HuH-7.5 (cell line): ENCODE measurements around the gene NCKAP5L.
"Not testable (repeated sequence)": the region's sequence is repeated elsewhere in the genome, so short reads cannot be mapped to it uniquely, and the experiment has no call there.

Experiments
- DNase-seq: peaks from one replicate; pipeline ENCODE4 v3.0.0; 2011; ENCODE audit warnings: low spot score

NCKAP5L gene

GRCh38 chr12:49800421-49801140, 27.6 kb downstream of the NCKAP5L start:
- DNase-seq: no peak

GRCh38 chr12:49798934-49799333, 29.3 kb downstream of the NCKAP5L start:
- no peak for DNase-seq

- DNase-seq: no peak
These were observed 30.0 kb downstream of the NCKAP5L start for GRCh38 chr12:49798248-49798647.

GRCh38 chr12:49797449-49797776, 30.8 kb downstream of the NCKAP5L start:
- no peak for DNase-seq

GRCh38 chr12:49796606-49797448, 31.4 kb downstream of the NCKAP5L start:
- DNase-seq: no peak

- no peak for DNase-seq
These were observed 32.1 kb downstream of the NCKAP5L start for GRCh38 chr12:49796155-49796554.

- no peak for DNase-seq
These were observed 32.5 kb downstream of the NCKAP5L start for GRCh38 chr12:49795654-49796105.

GRCh38 chr12:49794811-49795653, 33.2 kb downstream of the NCKAP5L start:
- DNase-seq: no peak

GRCh38 chr12:49794021-49794420, 34.2 kb downstream of the NCKAP5L start:
- DNase-seq: no peak

- no peak for DNase-seq
These were observed 34.6 kb downstream of the NCKAP5L start for GRCh38 chr12:49793620-49794019.

GRCh38 chr12:49792976-49793580, 35.1 kb downstream of the NCKAP5L start:
- DNase-seq: no peak

GRCh38 chr12:49792181-49792970, 35.8 kb downstream of the NCKAP5L start:
- DNase-seq: no peak

- no peak for DNase-seq
These were observed 36.5 kb downstream of the NCKAP5L start for GRCh38 chr12:49791700-49792099.

GRCh38 chr12:49790741-49791555, 37.3 kb downstream of the NCKAP5L start:
- no peak for DNase-seq

GRCh38 chr12:49789992-49790391, 38.2 kb downstream of the NCKAP5L start:
- DNase-seq: no peak

- no peak for DNase-seq
These were observed 40.5 kb downstream of the NCKAP5L start for GRCh38 chr12:49787672-49788071.

GRCh38 chr12:49784756-49785409, 43.3 kb downstream of the NCKAP5L start:
- no peak for DNase-seq

GRCh38 chr12:49783917-49784676, 44.1 kb downstream of the NCKAP5L start:
- no peak for DNase-seq

GRCh38 chr12:49780914-49781313, 47.3 kb downstream of the NCKAP5L start:
- not testable (repeated sequence) for DNase-seq
